ENCODE results near the gene FBXW8.

DNA sequence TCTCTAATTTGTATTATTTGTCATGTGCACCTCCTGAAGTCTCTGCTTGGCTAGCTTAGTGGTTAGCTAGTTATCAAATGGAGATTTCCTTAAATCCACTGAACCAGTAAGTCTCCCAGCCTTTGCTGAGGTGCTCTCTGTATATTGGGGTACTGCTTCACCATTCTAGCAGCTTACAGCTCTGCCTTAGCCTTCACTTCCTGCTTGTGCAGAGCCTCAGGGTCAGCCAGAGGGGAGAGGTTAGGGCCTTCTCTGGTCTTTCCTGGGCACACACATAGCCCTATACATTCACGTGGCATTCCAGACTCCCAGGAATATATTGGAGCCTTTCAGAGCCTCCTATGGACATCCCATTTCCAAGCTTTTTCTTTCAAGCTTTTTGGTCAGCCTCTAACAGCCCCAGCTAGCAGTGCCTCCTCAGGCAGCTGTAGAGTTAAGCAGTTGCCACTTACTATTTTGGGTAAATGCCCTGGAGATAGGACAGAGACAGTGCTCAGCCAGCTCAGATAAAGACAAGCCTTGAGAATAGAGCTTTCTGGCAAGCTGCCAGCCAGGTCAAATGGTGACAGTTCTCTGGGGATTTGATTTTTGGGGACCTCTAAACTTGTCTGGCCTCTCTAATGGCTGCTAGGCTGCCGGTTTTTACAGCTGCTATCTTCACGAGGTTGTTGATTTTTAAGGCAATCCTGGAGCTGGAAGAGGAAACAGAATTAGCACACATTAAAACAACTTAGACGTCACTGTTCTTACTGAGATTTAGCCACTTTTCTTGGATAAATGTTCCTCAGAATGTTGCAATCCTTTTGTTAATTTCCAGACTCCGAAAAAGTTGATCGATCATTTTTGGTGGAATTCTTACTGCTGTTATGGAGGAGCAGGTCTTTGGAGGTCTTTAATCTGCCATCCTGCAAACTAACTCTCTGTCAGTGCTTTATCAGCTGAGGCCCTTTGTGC is 32.9 kb downstream of the FBXW8 start:
- TF ChIP-seq, protein P1, sequence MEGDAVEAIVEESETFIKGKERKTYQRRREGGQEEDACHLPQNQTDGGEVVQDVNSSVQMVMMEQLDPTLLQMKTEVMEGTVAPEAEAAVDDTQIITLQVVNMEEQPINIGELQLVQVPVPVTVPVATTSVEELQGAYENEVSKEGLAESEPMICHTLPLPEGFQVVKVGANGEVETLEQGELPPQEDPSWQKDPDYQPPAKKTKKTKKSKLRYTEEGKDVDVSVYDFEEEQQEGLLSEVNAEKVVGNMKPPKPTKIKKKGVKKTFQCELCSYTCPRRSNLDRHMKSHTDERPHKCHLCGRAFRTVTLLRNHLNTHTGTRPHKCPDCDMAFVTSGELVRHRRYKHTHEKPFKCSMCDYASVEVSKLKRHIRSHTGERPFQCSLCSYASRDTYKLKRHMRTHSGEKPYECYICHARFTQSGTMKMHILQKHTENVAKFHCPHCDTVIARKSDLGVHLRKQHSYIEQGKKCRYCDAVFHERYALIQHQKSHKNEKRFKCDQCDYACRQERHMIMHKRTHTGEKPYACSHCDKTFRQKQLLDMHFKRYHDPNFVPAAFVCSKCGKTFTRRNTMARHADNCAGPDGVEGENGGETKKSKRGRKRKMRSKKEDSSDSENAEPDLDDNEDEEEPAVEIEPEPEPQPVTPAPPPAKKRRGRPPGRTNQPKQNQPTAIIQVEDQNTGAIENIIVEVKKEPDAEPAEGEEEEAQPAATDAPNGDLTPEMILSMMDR (IDR thresholded peaks at IDR 0.05; ENCODE audit: low read length): no peak
- no peak for TF ChIP-seq EZH2 (optimal IDR thresholded peaks at IDR 0.05; ENCODE audit: low read depth, low read length)

Measured in MM.1S (cell line).